HG03565 (cell line): Measurements from ENCODE around the gene CT55.
"Not testable (repeated sequence)": the region's sequence is repeated elsewhere in the genome, so short reads cannot be mapped to it uniquely, and the experiment has no call there.

Experiments
- ATAC-seq: cut with Tn5 transposase; IDR thresholded peaks from one replicate; pipeline ENCODE4 v1.9.1; 2021; ENCODE audit warnings: mild to moderate bottlenecking, moderate library complexity; ENCODE audit not compliant: unreplicated experiment

The CT55 gene

GRCh38 chrX:135170877-135171519 lies at the start of gene CT55:
Gene CT55 (minus strand): TSS chrX:135171398. CDS start chrX:135171171, 227 bp downstream.
- no peak for ATAC-seq

GRCh38 chrX:135213200-135213844 lies 42.1 kb upstream of the CT55 start:
- ATAC-seq, result no peak

DNA sequence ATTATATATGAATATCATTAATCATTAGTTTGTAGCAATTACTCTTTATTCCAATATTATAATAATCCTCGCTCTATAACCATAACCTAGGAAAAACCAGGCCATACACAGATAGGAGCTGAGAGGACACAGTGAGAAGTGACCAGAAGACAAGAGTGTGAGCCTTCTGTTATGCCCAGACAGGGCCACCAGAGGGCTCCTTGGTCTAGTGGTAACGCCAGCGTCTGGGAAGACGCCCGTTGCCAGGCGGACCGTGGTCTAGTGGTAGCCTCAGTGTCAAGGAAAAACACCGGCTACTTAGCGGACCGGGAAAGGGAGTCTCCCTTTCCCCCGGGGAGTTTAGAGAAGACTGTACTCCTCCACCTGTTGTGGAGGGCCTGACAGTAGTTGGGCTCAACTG lies 35.2 kb upstream of the CT55 start:
- ATAC-seq, result not testable (repeated sequence)

GRCh38 chrX:135200297-135200696 lies 29.1 kb upstream of the CT55 start:
- ATAC-seq, result no peak

DNA sequence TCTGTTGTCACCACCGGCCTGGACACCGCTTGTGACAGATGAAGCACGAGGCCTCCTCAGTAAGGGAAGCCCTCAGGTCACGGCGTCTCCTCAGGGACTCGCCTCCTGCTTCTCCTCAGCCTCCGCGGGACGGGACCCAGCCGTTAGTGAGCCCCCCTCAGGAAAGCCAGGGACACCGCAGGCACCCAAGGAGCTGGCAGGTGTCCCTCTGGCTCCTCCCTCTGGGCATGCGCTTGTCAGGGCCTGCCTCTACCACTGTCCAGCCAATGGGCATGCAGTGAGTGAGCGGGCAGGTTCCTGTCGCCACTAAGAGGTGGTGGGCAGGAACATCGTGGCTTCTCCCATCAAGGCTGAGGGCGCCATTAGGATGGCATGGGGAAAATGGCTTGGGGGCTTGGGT lies 23.5 kb upstream of the CT55 start:
- ATAC-seq, result no peak

- ATAC-seq, result no peak
These were observed 22.5 kb upstream of the CT55 start for GRCh38 chrX:135193740-135194139.

- no peak for ATAC-seq
These were observed 20.6 kb upstream of the CT55 start for GRCh38 chrX:135191838-135192237.

- ATAC-seq, result no peak
These were observed 14.7 kb upstream of the CT55 start for GRCh38 chrX:135185795-135186443.

GRCh38 chrX:135178636-135179035 lies 7.4 kb upstream of the CT55 start:
- ATAC-seq, result no peak

GRCh38 chrX:135170468-135170867 lies 730 bp downstream of the CT55 start:
- ATAC-seq, result no peak

DNA sequence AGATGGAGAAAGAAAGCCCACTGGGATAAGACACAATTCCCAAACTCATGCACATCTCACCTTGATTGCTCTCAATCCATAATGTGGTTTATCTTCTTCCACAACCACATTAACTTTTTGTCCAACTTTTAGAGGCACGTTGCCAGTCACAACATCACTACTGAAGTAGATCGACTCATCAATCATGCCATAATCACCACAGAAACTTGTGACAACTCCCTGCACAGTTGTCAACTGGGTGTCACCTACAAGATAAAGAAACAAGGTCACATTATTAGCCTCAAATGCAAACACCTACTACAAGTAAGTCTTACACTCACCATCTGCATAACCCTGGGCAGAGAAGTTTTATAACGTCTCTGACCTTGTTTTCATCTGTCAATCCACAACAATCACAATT lies 1.7 kb downstream of the CT55 start:
- ATAC-seq, result not testable (repeated sequence)

GRCh38 chrX:135168486-135168885 lies 2.7 kb downstream of the CT55 start:
- no peak for ATAC-seq

- not testable (repeated sequence) for ATAC-seq
These were observed 16.5 kb downstream of the CT55 start for GRCh38 chrX:135154688-135155087.

GRCh38 chrX:135126145-135126544 lies 45.1 kb downstream of the CT55 start:
- ATAC-seq, result not testable (repeated sequence)

DNA sequence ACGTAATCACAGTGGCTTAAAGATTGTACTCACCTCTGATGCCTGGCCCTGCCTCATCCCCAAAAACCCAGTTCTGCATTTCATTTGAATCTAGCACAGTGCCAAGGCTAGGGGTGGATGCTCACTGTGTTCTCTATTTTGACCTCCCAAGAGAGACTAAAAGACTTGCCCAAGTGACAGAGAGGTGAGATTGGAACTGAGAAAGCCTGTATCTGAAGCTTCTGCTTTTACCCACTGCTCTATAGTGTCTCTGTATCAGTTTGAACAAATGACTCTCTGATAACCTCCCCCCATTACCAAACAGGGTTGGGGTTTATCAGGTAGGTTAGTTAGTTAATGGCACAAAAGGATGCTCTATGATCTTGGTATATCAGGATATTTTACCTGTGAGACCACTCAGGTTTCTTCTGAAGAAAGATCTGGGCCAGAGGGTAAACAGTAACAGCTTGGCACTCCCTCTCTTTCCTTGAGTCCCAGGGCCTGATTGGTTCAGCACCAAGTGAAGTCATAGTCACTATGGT lies 51.1 kb downstream of the CT55 start, which contains the start of gene ETDB:
TSS of gene ETDB (minus strand) at position 471 of the 521 bp plus-strand sequence. CDS start 1,265 bp downstream, outside the sequence.
- ATAC-seq, result not testable (repeated sequence)

- ATAC-seq, result not testable (repeated sequence)
These were observed 55.1 kb downstream of the CT55 start for GRCh38 chrX:135116064-135116463.

GRCh38 chrX:135114392-135114791 lies 56.8 kb downstream of the CT55 start:
- ATAC-seq, result peak; percentile 98

- ATAC-seq, result no peak
These were observed 58.5 kb downstream of the CT55 start for GRCh38 chrX:135112743-135113142.

DNA sequence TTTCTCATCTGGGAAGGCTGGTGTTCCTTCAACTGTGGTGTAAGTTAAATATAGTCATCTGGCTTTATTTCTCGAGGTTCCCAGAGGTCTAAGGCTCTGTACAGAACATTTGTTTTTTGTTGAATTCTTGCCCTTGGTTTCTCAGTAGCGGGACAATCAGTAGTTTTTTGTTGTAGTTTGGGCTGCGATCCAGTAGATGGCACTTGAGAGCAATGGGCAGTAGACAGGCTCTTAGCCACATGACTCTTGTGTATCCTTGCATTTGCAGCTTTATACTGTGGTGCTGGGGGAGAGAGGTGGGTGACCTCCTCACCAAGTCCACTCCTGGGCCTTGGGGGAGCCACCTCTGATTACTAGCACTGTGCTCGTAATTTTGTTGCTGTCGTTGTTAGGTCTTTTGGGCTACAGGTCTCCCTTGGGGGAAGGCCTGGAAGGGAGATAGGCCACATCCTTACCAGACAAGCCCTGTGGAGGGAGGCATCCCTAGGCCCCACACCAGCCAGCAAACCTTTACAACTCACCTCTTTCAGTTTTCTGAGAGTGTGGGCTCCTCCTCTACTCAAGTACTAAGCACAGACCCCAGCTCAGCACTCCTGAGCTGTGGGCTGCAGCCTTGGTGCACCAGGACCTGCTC lies 59.0 kb downstream of the CT55 start:
- ATAC-seq, result no peak

DNA sequence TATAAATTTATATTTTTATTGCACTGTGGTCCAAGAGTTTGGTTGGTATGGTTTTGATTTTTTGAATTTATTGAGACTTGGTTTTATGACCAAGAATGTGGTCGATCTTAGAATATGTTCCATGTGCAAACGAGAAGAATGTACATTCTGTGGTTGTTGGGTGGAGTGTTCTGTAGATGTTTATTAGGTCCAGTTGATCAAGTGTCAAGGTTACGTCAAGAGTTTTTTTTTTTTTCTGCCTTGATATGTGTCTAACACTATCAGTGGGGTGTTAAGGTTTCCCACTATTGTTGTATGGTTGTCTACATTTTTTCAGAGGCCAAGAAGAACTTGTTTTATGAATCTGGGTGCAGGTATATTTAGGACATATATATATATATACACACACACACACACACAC lies 61.6 kb downstream of the CT55 start:
- no peak for ATAC-seq
